ENCODE measurements around the gene NOL12.

Gene NOL12

GRCh38 chr22:37740455-37741311, 54.5 kb downstream of the NOL12 start (continued):
- TF ChIP-seq, protein P1, sequence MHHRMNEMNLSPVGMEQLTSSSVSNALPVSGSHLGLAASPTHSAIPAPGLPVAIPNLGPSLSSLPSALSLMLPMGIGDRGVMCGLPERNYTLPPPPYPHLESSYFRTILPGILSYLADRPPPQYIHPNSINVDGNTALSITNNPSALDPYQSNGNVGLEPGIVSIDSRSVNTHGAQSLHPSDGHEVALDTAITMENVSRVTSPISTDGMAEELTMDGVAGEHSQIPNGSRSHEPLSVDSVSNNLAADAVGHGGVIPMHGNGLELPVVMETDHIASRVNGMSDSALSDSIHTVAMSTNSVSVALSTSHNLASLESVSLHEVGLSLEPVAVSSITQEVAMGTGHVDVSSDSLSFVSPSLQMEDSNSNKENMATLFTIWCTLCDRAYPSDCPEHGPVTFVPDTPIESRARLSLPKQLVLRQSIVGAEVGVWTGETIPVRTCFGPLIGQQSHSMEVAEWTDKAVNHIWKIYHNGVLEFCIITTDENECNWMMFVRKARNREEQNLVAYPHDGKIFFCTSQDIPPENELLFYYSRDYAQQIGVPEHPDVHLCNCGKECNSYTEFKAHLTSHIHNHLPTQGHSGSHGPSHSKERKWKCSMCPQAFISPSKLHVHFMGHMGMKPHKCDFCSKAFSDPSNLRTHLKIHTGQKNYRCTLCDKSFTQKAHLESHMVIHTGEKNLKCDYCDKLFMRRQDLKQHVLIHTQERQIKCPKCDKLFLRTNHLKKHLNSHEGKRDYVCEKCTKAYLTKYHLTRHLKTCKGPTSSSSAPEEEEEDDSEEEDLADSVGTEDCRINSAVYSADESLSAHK (tag by site-specific recombination; IDR thresholded peaks at IDR 0.05): no peak
- TF ChIP-seq, protein P2, sequence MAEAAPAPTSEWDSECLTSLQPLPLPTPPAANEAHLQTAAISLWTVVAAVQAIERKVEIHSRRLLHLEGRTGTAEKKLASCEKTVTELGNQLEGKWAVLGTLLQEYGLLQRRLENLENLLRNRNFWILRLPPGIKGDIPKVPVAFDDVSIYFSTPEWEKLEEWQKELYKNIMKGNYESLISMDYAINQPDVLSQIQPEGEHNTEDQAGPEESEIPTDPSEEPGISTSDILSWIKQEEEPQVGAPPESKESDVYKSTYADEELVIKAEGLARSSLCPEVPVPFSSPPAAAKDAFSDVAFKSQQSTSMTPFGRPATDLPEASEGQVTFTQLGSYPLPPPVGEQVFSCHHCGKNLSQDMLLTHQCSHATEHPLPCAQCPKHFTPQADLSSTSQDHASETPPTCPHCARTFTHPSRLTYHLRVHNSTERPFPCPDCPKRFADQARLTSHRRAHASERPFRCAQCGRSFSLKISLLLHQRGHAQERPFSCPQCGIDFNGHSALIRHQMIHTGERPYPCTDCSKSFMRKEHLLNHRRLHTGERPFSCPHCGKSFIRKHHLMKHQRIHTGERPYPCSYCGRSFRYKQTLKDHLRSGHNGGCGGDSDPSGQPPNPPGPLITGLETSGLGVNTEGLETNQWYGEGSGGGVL (tag by site-specific recombination; IDR thresholded peaks at IDR 0.05): peak; percentile 77
- no peak for TF ChIP-seq ZNF777 (tag by site-specific recombination; IDR thresholded peaks at IDR 0.05; ENCODE audit: borderline replicate concordance)
- TF ChIP-seq ZFHX2 (tag by site-specific recombination; conservative IDR thresholded peaks at IDR 0.05): peak; percentile 65
- TF ChIP-seq PRDM10 (tag by site-specific recombination; IDR thresholded peaks at IDR 0.05): no peak
- no peak for TF ChIP-seq ZNF561 (tag by site-specific recombination; IDR thresholded peaks at IDR 0.05; ENCODE audit: borderline replicate concordance)
- TF ChIP-seq SP3 (tag by site-specific recombination; IDR thresholded peaks at IDR 0.05): no peak
- no peak for TF ChIP-seq ZNF596 (tag by site-specific recombination; IDR thresholded peaks at IDR 0.05)
- peak; percentile 65 for TF ChIP-seq EGR2 (tag by site-specific recombination; IDR thresholded peaks at IDR 0.05; ENCODE audit: low read depth)
- TF ChIP-seq ZBTB44 (tag by site-specific recombination; IDR thresholded peaks at IDR 0.05): no peak
- no peak for TF ChIP-seq ZNF37A (tag by site-specific recombination; IDR thresholded peaks at IDR 0.05)
- TF ChIP-seq ZSCAN30 (tag by site-specific recombination; IDR thresholded peaks at IDR 0.05): no peak
- TF ChIP-seq HIC1 (tag by site-specific recombination; IDR thresholded peaks at IDR 0.05): no peak
- TF ChIP-seq ZNF692 (tag by site-specific recombination; IDR thresholded peaks at IDR 0.05): no peak
- TF ChIP-seq ZNF214 (tag by site-specific recombination; IDR thresholded peaks at IDR 0.05; ENCODE audit: borderline replicate concordance): no peak
- TF ChIP-seq MEIS1 (CRISPR knock-in tag; IDR thresholded peaks at IDR 0.05; ENCODE audit: borderline replicate concordance): no peak
- TF ChIP-seq ZNF623 (tag by site-specific recombination; IDR thresholded peaks at IDR 0.05): no peak
- TF ChIP-seq FEZF1 (tag by site-specific recombination; IDR thresholded peaks at IDR 0.05): no peak
- no peak for TF ChIP-seq ZNF555 (tag by site-specific recombination; conservative IDR thresholded peaks at IDR 0.05)
- no peak for TF ChIP-seq ZNF530 (tag by site-specific recombination; IDR thresholded peaks at IDR 0.05; ENCODE audit: low read depth)
- TF ChIP-seq ZNF600 (tag by site-specific recombination; IDR thresholded peaks at IDR 0.05): no peak
- no peak for TF ChIP-seq ZNF837 (tag by site-specific recombination; IDR thresholded peaks at IDR 0.05)
- TF ChIP-seq ZNF341 (tag by site-specific recombination; IDR thresholded peaks at IDR 0.05; ENCODE audit: low read depth): 0 out of 2 replicates have a peak, but pooled peaks have one; percentile 29
